Measurements from ENCODE around the gene CALML5.

- TF ChIP-seq CTCF (IDR thresholded peaks at IDR 0.05) (no peak), POLR2A (IDR thresholded peaks at IDR 0.05) (no peak)
These were observed 44.9 kb upstream of the CALML5 start for GRCh38 chr10:5544216-5544805.

Measured in prostate gland (tissue), 2 donors.